GM18520 (cell line): Measurements from ENCODE around the gene DPP3.
"Not testable (repeated sequence)": the region's sequence is repeated elsewhere in the genome, so short reads cannot be mapped to it uniquely, and the experiment has no call there.

ENCODE experiments used
- ATAC-seq: cut with Tn5 transposase; IDR thresholded peaks from one replicate; pipeline ENCODE4 v1.9.1; 2021; ENCODE audit not compliant: unreplicated experiment

DPP3 gene

GRCh38 chr11:66480117-66480938, at the start of gene DPP3:
Gene DPP3 (plus strand): TSS chr11:66480434. CDS start chr11:66482201, 1,767 bp downstream.
- peak; percentile 86 for ATAC-seq

DNA sequence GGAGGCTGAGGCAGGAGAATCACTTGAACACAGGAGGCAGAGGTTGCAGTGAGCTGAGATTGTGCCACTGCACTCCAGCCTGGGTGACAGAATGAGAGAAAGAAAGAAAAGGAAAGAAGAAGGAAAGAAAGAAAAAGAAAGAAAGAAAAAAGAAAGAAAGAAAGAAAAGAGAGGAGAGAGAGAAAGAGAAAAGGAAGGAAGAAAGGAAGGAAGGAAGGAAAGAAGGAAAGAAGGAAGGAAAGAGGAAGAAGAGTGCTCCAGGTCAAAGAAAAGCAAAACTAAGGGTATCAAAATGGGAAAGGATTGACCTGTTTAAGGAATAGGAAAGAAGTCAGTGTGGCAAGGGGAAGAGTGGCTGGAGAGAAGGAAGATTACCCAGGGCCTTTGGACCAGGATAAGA, 48.9 kb upstream of the DPP3 start:
- not testable (repeated sequence) for ATAC-seq

GRCh38 chr11:66431871-66432329, 48.3 kb upstream of the DPP3 start:
- not testable (repeated sequence) for ATAC-seq

DNA sequence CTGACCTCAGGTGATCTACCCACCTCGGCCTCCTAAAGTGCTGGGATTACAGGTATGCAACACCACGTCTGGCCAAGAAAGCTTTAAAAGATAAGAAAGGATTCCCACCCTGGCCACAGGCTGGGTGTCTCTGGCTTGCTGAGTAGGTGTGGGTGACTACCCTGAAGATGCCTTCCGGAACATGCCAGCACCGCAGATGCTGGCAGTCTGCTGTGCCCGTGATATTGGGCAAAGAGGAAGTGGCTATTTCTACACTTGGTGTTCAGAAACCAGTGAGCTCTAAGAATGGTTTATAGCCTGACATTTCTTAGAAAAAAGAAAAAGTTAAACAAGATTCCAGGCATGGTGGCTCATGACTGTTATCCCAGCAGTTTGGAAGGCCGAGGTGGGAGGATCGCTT, 47.6 kb upstream of the DPP3 start:
- ATAC-seq, result no peak

DNA sequence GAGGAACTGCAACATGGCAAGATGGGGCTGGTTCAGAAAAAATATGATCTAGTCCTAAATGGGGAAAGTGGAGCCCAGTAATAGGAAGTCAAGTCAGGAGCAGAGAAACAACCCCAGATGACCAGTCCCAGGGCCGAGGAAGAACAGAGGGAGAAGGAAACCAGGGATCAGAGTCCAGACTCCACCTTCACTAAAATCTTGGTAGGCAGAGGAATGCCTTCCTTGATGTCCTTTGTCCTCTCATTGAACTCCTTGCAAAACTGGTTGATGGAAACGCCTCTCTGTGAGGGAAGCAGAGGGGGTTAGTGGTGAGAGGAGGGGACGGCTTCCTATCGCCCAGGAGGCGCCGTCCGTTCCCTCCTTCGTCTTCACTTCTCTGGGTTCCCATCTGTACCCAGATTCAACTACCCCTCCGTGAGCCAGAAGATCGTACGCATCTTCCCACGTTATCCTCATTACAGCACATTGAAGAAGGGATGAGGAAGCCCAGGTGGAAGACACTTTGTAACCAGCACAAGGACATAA, 42.2 kb upstream of the DPP3 start:
- no peak for ATAC-seq

DNA sequence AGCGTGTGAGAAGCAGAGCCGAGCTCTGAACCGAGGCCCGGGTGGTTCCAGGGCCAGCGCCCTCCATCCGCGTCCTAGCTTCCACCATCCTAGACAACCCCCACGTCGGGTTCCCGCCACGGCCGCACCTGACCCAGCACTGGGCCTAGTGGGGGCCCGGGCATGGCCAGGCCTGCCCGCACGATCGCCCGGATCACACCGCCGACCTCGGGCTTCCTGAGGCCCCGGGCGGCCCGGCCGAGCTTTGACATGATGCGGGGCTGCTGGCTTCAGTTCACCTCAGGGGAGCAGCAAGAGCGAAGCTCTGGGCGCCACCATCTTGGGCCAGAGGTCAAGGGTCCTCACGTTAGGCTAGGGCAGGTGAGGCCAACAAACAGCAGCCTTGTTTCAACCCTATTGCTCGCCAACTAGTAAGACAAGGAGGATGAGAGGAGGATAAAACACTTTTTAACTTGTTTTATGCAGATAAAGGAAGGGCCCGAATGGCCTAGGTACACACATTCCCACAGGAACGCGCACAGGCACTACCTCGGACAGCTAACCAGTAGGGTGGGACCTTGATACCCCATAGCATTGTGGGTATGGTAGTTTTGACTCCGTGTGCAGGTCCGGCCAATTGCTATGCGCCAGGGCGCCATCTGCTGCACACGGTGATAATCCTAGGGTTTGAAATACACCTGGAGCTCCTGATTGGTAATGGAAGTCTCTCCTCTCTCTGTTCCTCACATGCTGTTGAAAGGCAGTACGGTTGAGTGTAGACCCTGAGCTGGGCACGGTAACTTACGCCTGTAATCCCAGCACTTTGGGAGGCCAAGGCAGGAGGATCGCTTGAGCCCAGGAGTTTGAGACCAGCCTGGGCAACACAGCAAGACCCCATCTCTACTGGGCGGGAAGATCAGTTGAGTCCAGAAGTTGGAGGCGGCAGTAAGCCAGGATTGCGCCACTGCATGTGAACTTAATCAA, 41.4 kb upstream of the DPP3 start, which contains the start of gene MRPL11:
MRPL11 (minus strand) TSS at position 345 of the 963 bp plus-strand sequence; CDS start at position 251, 94 bp downstream.
- peak; percentile 96 for ATAC-seq

GRCh38 chr11:66440101-66440939, 39.9 kb upstream of the DPP3 start:
- ATAC-seq, result not testable (repeated sequence)

GRCh38 chr11:66440940-66441282, 39.3 kb upstream of the DPP3 start:
- not testable (repeated sequence) for ATAC-seq

DNA sequence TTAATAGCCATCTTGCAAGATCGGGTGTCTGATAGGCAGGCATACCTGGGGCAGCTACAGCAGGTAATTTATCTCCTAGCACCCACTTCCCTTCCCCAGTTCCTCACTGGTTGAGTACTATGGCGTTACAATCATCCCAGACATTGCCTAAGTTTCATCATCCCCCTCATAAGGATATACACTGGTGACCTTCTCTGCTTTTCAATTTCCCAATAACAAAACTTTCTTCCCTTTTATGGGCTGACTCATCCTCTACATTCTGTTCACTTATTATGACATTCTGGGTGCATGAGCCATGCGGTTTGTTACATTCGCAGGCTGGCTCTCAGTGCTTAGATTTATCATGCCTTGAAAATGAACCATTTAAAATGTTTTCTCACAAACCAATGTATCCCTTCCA, 36.6 kb upstream of the DPP3 start:
- no peak for ATAC-seq

GRCh38 chr11:66447012-66447411, 33.2 kb upstream of the DPP3 start:
- ATAC-seq, result no peak

DNA sequence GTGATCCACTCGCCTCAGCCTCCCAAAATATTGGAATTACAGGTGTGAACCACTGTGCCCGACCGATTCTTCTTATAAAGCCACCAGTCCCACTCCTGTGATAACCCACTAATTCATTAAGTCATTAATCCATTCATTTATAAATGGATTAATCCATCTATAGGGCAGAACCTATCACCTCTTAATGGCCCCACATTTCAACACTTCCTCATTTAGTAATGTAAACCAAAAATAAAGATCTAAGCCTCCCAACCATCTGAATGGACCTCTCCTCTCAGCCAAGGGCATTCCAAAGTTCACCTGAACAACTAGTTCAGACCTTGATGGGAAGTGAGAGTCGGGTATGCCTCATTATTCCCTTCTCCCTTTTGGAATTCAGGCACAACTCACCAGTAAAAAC, 31.7 kb upstream of the DPP3 start:
- no peak for ATAC-seq

DNA sequence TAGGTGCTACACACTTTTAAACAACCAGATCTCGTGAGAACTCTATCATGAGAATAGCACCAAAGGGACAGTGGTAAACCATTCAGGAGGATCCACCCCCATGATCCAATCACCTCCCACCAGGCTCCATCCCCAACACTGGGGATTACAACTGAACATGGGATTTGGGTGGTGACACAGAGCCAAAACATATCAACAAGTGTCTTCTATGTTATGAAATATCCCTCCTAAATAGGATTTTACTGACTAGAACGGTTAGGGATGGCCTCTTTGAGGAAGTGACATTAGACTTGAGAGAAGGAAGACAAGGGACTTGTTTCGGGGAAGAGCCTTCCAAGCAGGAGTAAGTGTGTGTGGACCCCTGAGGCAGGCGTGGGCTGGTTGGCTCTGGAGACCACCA, 29.7 kb upstream of the DPP3 start:
- ATAC-seq, result no peak

GRCh38 chr11:66451663-66452062, 28.6 kb upstream of the DPP3 start:
- no peak for ATAC-seq

- no peak for ATAC-seq
Measured at GRCh38 chr11:66454247-66454646, 26.0 kb upstream of the DPP3 start.

DNA sequence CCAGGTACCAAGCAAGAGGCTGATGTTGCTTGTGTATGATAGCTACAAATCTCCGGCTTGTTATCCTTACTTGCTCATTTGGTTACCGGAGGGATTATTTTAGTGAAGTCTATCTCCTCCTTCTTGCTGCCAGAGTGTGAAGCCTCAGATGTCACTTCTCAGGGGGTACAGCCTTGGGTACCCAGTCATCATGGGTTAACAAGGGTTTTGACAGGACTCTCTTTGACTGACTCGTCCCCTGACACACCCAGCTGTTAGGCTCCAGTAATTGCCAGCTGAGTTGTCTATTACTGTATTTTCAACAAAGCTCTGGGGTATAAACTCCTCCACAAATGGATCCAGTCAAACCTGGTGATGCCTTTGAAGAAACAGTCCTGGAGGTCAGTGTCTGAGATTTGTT, 25.4 kb upstream of the DPP3 start:
- ATAC-seq, result no peak

DNA sequence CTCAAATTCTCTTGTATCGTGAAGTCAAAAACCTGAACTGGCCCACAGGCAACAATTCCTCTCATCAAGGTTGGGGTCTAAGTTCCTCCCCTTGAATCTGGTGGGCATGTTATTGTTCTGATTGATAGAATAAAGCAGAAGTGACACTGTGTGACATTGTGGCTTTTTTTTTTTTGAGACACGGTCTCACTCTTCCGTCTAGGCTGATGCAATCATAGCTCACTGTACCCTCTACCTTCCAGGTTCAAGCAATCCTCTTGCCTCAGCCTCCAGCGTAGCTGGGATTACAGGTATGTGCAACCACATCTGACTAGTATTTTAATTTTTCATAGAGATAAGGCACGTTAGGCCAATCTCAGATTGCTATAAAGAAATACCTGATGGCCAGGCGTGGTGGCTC, 22.4 kb upstream of the DPP3 start:
- no peak for ATAC-seq

GRCh38 chr11:66459138-66459778, 21.0 kb upstream of the DPP3 start:
- ATAC-seq, result no peak

- ATAC-seq, result no peak
Measured at GRCh38 chr11:66462010-66462409, 18.2 kb upstream of the DPP3 start.

GRCh38 chr11:66462911-66463310, 17.3 kb upstream of the DPP3 start:
- ATAC-seq, result no peak

DNA sequence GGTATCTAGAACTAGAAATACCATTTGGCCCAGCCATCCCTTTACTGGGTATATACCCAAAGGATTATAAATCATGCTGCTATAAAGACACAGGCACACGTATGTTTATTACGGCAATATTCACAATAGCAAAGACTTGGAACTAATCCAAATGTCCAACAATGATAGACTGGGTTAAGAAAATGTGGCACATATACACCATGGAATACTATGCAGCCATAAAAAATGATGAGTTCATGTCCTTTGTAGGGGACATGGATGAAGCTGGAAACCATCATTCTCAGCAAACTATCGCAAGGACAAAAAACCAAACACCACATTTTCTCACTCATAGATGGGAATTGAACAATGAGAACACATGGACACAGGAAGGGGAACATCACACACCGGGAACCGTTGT, 16.1 kb upstream of the DPP3 start:
- ATAC-seq, result not testable (repeated sequence)
